ENCODE data around the gene ASB3.

DNA sequence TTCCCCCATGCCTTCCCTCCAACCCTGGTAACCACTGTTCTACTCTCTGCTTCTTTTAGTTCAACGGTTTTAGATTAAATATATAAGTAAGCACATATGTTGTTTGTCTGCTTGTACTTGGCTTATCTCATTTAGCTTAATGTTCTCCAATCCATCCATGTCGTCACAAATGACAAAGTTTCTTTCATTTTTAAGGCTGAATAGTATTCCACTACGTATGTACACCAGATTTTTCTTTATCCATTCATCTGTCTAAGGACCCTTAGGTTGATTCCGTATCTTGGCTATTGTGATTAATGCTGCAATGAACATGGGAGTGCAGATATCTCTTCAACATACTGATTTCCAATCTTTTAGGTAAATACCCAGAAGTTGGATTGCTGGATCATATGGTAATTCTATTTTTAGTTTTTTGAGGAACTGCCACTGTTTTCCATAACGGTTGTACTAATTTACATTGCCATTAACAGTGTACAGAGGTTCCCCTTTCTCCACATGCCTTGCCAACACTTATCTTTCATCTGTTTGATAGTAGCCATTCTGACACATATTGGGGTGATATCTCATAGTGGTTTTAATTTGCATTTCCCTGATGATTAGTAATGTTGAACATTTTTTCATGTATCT is 8.1 kb downstream of the ASB3 start:
- TF ChIP-seq, protein P1, sequence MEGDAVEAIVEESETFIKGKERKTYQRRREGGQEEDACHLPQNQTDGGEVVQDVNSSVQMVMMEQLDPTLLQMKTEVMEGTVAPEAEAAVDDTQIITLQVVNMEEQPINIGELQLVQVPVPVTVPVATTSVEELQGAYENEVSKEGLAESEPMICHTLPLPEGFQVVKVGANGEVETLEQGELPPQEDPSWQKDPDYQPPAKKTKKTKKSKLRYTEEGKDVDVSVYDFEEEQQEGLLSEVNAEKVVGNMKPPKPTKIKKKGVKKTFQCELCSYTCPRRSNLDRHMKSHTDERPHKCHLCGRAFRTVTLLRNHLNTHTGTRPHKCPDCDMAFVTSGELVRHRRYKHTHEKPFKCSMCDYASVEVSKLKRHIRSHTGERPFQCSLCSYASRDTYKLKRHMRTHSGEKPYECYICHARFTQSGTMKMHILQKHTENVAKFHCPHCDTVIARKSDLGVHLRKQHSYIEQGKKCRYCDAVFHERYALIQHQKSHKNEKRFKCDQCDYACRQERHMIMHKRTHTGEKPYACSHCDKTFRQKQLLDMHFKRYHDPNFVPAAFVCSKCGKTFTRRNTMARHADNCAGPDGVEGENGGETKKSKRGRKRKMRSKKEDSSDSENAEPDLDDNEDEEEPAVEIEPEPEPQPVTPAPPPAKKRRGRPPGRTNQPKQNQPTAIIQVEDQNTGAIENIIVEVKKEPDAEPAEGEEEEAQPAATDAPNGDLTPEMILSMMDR (IDR thresholded peaks at IDR 0.05), result no peak
- TF ChIP-seq EP300 (IDR thresholded peaks at IDR 0.05) (no peak), POLR2A (IDR thresholded peaks at IDR 0.05) (no peak)

Measured in ovary (tissue), 3 donors.